Fibroblast of lung (primary cell): ENCODE measurements around the gene GALNT18. TPM values are rescaled to one million over a fixed set of nuclear protein-coding genes. Genes with fewer than 3 reads are reported as not detected.

Experiments
- DNase-seq, 2 donors: peaks; one replicate each; pipeline versions ENCODE4 v3.0.0 to v3.0.0-alpha.2; 2010; ENCODE audit warnings: low read depth in 2 of 2
- H2AFZ ChIP-seq: 2 replicates; pipeline ENCODE4 v1.5.1; 2012; ENCODE audit warnings: low read length, control low read depth, inconsistent platforms
- H3K27ac ChIP-seq: 2 replicates; pipeline ENCODE4 v1.5.1; 2011; ENCODE audit warnings: low read length, control low read depth; ENCODE audit not compliant: insufficient read depth
- H3K27me3 ChIP-seq: 2 replicates; pipeline ENCODE4 v1.5.1; 2011; ENCODE audit warnings: mild to moderate bottlenecking, low read length; ENCODE audit not compliant: control insufficient read depth, insufficient read depth
- H3K36me3 ChIP-seq: 2 replicates; pipeline ENCODE4 v1.5.1; 2011; ENCODE audit warnings: low read length; ENCODE audit not compliant: control insufficient read depth, insufficient read depth
- H3K4me1 ChIP-seq: 2 replicates; pipeline ENCODE4 v1.5.1; 2011; ENCODE audit warnings: low read length; ENCODE audit not compliant: control insufficient read depth, insufficient read depth; ENCODE audit errors: extremely low read depth
- H3K4me2 ChIP-seq: 2 replicates; pipeline ENCODE4 v1.5.1; 2011; ENCODE audit warnings: low read length, control low read depth; ENCODE audit not compliant: insufficient read depth; ENCODE audit errors: extremely low read depth
- H3K4me3 ChIP-seq, 4 experiments: fragments of 200-600 bp in 1 of 4; sonication (generic) in 1 of 4; replicated peaks in 1 of 4; 2 replicates each; pipeline ENCODE4 v1.5.1; 2011 to 2016; ENCODE audit warnings: low read length in 4 of 4, low read depth in 3 of 4, mild to moderate bottlenecking in 3 of 4, control low read depth in 2 of 4, inconsistent platforms in 1 of 4, mixed read lengths in 1 of 4; ENCODE audit not compliant: insufficient read depth in 1 of 4; ENCODE audit errors: control extremely low read depth in 1 of 4
- H3K79me2 ChIP-seq: 2 replicates; pipeline ENCODE4 v1.5.1; 2012; ENCODE audit warnings: mild to moderate bottlenecking, low read length, inconsistent platforms; ENCODE audit not compliant: control insufficient read depth, insufficient read depth
- H3K9ac ChIP-seq: 2 replicates; pipeline ENCODE4 v1.5.1; 2011; ENCODE audit warnings: mild to moderate bottlenecking, low read length, control low read depth; ENCODE audit not compliant: insufficient read depth
- H3K9me3 ChIP-seq: 2 replicates; pipeline ENCODE4 v1.5.1; 2012; ENCODE audit warnings: low read depth, low read length; ENCODE audit not compliant: control insufficient read depth, insufficient read depth
- H4K20me1 ChIP-seq: 2 replicates; pipeline ENCODE4 v1.5.1; 2011; ENCODE audit warnings: low read length; ENCODE audit not compliant: control insufficient read depth, insufficient read depth; ENCODE audit errors: extremely low read depth
- EZH2 ChIP-seq: IDR thresholded peaks from 2 replicates; pipeline ENCODE4 v1.5.1; 2012; ENCODE audit warnings: low read length, control low read depth, mild to moderate bottlenecking; ENCODE audit errors: missing control alignments
- polyA plus RNA-seq, 2 donors: library from polyadenylated mRNA; depleted of rRNA in 1 of 2; stranded (reverse) in 1 of 2; unstranded in 1 of 2; fragments of >200 nt; gene quantifications; 2 replicates each; pipeline ENCODE4 v1.2.1, GENCODE V29; 2011 to 2012; ENCODE audit warnings: missing spikeins in 1 of 2
- total RNA-seq: library from RNA; depleted of rRNA; stranded (reverse); fragments of >200 nt; gene quantifications from 2 replicates; pipeline ENCODE4 v1.2.1, GENCODE V29; 2014
- TF ChIP-seq, protein P1 (sequence below), 2 donors: IDR thresholded peaks in 1 of 2; conservative IDR thresholded peaks in 1 of 2; 1 replicate in 1 of 2; 2 replicates in 1 of 2; pipeline ENCODE4 v1.5.1; 2011 to 2012; ENCODE audit warnings: low read length in 2 of 2, control low read depth in 1 of 2, inconsistent platforms in 1 of 2, low read depth in 1 of 2, mild to moderate bottlenecking in 1 of 2

GALNT18 gene
- total and polyA plus RNA-seq, 2 donors (not counting 1 experiment from before 2014, with no cell fraction given): 0.50 to 19.3 TPM

GRCh38 chr11:11577251-11577855, 44.5 kb downstream of the GALNT18 start:
- Histone ChIP-seq H3K4me2 (no peak overlapping the region), H3K79me2 (no peaks in the 10 kb centered on the region), H4K20me1 (no peaks in the 10 kb centered on the region), H3K27ac (no peak overlapping the region), H3K4me1 (no peaks in the 10 kb centered on the region), H3K4me3 (no peak overlapping the region), H3K36me3 (no peaks in the 10 kb centered on the region), H3K9me3 (no peaks in the 10 kb centered on the region), H3K27me3 (peaks cover 2% of the 10 kb centered on the region), H2AFZ (no peak overlapping the region), H3K9ac (no peak overlapping the region)
- peak; percentile 11 to 42 for DNase-seq
- TF ChIP-seq EZH2: no peak
- TF ChIP-seq, protein P1, sequence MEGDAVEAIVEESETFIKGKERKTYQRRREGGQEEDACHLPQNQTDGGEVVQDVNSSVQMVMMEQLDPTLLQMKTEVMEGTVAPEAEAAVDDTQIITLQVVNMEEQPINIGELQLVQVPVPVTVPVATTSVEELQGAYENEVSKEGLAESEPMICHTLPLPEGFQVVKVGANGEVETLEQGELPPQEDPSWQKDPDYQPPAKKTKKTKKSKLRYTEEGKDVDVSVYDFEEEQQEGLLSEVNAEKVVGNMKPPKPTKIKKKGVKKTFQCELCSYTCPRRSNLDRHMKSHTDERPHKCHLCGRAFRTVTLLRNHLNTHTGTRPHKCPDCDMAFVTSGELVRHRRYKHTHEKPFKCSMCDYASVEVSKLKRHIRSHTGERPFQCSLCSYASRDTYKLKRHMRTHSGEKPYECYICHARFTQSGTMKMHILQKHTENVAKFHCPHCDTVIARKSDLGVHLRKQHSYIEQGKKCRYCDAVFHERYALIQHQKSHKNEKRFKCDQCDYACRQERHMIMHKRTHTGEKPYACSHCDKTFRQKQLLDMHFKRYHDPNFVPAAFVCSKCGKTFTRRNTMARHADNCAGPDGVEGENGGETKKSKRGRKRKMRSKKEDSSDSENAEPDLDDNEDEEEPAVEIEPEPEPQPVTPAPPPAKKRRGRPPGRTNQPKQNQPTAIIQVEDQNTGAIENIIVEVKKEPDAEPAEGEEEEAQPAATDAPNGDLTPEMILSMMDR (conservative IDR thresholded peaks at IDR 0.05 in 1 of 2, IDR thresholded peaks at IDR 0.05 in 1 of 2; ENCODE audit: low read depth in 1 of 2, low read length in 2 of 2): no peak

DNA sequence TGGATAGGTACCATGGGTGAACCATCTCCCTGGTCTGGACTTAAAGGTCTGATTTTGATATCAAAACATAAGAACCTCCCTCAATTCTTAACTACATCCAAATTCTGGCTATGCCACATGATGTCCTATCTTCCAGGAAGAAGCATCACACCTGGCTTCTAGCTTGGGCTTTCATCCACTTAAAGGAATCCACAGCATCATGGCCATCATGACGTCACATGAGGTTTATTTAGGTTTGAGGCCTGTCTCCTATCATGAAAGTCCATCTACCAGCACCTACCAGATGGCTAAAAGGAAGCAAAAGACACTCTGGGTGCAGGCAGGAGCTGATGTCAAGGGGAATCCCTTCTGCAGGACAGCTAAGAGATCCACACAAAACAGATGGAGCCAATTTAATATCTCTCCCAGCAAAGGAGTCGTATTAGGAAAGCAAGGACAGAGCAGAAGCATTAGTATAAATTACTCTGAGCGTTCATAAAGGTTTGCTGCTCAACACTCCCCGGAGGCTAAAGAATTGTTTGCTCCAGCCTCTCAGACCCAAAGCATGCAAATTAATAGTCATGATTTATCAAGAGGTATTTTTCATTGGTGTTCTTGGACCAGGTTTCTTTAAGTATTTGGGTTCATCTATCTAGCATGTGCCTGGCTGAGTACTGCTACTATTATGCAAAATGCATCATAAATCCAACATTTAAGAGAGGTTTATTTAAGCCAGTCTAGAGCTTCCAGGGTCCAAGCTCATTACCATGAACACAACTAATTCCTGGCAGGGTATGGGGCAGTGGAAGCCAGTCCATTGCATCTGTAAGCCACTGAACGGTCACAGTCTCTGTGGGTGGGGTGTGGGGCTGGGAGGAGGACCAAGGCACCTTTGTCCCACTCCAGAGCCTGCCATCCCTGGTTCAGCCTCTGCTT, 47.2 kb downstream of the GALNT18 start:
- DNase-seq: no peak
- H3K27ac ChIP-seq: no peak overlapping the region
- no peaks in the 10 kb centered on the region for H3K27me3 ChIP-seq
- H3K4me1 ChIP-seq: peaks cover 2% of the 10 kb centered on the region
- H3K79me2 ChIP-seq: no peaks in the 10 kb centered on the region
- H3K4me3 ChIP-seq: no peak overlapping the region
- no peaks in the 10 kb centered on the region for H4K20me1 ChIP-seq
- no peaks in the 10 kb centered on the region for H3K36me3 ChIP-seq
- H2AFZ ChIP-seq: no peak overlapping the region
- no peak overlapping the region for H3K9ac ChIP-seq
- H3K4me2 ChIP-seq: no peak overlapping the region
- H3K9me3 ChIP-seq: no peaks in the 10 kb centered on the region
- no peak for TF ChIP-seq EZH2

DNA sequence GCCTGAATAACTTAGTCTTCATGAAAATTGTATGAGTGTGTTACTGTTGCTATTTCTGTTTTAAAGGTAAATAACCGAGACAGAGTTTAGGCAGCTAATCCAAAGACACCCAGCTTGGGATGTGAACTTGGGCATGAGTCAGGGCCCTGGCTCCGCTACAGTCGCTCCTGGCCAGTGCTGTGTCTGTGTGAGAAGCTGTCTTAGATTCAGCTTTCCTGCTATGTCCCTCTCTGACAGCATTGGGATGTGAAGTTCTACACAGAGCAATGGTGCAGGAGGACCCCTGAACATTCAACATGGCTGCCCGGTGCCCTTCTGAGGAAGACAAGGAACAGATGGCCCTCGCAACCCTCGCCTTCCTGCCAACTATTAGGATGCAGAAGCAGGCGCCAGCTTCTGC, 49.4 kb downstream of the GALNT18 start:
- DNase-seq: peak in 1 of 2 donors; percentile 21
- Histone ChIP-seq H3K27me3 (no peaks in the 10 kb centered on the region), H4K20me1 (no peaks in the 10 kb centered on the region), H3K9me3 (no peaks in the 10 kb centered on the region), H3K9ac (no peak overlapping the region), H3K27ac (no peak overlapping the region), H3K79me2 (no peaks in the 10 kb centered on the region), H2AFZ (no peak overlapping the region), H3K36me3 (no peaks in the 10 kb centered on the region), H3K4me1 (peaks cover 2% of the 10 kb centered on the region), H3K4me3 (no peak overlapping the region), H3K4me2 (no peak overlapping the region)
- TF ChIP-seq, protein P1 (conservative IDR thresholded peaks at IDR 0.05 in 1 of 2, IDR thresholded peaks at IDR 0.05 in 1 of 2; ENCODE audit: low read depth in 1 of 2, low read length in 2 of 2): no peak
- no peak for TF ChIP-seq EZH2
